GM10266 (cell line): ENCODE measurements around the gene CDK15.

Experiments
- DNase-seq: peaks from one replicate; pipeline ENCODE4 v3.0.0; 2012; ENCODE audit errors: extremely low spot score
- TF ChIP-seq, protein P1 (sequence below): IDR thresholded peaks from 2 replicates; pipeline ENCODE4 v1.5.1; 2012; ENCODE audit warnings: mild to moderate bottlenecking, low read depth; ENCODE audit not compliant: control insufficient read depth, insufficient read depth; ENCODE audit errors: missing control alignments

Gene CDK15

DNA sequence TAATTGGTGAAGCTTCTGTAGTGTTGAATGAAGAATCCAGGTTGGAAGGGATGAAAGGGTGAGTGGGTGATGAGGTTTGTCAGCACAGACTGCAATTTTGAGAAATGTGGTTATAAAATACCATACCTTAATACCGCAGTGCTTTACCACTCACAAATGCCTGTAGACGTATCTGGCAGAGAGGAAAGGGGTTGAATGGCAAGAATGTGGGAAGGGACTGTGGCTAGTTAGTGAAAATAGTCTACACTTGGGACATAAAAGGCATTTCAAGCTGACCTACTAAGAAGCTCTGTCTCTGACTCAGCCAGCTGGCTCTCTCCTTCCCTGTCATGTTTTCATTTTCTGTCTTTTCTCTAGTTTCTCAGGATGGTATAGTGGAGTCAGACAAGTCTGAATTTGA, 25.1 kb downstream of the CDK15 start:
- TF ChIP-seq, protein P1, sequence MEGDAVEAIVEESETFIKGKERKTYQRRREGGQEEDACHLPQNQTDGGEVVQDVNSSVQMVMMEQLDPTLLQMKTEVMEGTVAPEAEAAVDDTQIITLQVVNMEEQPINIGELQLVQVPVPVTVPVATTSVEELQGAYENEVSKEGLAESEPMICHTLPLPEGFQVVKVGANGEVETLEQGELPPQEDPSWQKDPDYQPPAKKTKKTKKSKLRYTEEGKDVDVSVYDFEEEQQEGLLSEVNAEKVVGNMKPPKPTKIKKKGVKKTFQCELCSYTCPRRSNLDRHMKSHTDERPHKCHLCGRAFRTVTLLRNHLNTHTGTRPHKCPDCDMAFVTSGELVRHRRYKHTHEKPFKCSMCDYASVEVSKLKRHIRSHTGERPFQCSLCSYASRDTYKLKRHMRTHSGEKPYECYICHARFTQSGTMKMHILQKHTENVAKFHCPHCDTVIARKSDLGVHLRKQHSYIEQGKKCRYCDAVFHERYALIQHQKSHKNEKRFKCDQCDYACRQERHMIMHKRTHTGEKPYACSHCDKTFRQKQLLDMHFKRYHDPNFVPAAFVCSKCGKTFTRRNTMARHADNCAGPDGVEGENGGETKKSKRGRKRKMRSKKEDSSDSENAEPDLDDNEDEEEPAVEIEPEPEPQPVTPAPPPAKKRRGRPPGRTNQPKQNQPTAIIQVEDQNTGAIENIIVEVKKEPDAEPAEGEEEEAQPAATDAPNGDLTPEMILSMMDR = no peak
- no peak for DNase-seq

DNA sequence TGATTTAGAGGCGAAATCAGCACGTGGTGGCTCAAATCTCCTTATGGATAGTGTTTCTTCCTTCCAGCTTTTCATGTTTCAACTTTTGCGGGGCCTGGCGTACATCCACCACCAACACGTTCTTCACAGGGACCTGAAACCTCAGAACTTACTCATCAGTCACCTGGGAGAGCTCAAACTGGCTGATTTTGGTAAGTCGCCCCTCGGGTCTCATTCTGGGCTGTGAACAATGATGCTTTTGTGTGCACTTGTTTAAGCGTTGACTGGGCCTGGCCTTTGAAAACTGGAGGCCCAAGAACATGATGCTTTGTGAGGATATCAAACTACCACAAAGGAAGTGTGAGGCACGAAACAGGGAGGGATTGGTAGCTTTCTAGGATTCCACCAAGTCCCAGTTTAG, 27.4 kb downstream of the CDK15 start:
- TF ChIP-seq, protein P1 = no peak
- no peak for DNase-seq

DNA sequence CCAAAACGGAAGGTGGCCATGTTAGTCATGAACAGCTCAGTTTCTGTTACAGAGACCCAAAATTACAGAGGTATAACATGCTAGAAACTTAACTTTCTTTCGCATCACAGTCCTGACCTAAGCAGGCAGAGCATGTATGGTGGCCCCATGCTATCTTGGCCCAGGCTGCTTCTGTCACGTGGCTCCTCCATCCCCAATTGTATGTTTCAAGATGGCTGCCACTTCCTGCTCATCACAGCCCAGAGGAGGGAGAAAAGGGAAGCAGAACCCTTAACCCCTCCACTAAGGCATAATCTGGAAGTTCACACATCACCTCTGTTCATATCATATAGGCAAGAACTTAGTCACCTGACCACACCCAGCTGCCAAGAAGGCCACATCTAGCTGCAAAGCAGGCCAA, 28.7 kb downstream of the CDK15 start:
- DNase-seq = no peak
- TF ChIP-seq, protein P1 = no peak

DNA sequence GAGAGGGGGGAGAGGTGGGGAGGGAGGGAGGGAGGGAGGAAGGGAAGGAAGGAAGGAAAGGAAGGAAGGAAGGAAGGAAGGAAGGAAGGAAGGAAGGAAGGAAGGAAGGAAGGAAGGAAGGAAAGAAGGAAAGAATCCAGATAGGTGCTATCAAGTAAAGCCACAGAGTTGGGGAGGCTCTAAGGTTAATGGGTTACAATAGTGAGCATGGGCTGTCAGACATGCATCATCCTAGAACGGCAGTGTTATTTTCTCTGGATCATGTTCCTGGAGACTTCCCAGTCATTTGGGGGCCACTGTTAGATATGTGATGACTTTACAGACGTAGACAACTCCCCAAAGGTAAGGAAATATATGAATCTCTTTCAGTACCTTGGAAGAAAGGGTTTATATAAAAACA, 31.1 kb downstream of the CDK15 start:
- no peak for DNase-seq
- TF ChIP-seq, protein P1 = no peak

DNA sequence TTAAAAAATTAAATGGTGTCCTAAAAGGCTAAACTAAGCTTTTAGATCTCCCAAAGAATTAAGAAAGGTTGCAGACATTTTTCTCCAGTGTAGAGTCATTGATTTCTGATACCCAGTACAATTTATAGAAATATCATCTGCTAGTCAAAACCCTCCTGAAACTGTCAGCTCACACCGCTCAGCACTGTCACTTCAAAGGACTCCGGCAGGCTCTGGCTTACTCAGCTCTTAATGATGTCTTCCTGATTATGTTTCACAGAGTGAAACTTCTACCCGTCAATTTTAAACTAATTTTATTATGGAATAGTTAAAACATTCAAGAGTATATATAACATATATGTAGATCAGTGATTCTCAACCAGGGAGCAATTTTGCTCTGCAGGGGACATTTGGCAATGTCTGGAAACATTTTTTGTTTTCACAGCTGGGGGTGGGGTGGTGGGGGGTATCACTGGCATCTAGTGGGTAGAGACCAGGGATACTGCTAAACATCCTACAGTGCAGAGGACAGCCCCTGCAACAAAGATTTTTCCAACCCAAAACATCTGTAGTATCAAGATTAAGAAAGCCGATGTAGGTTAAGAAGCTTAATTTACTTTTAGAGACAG, 31.6 kb downstream of the CDK15 start:
- TF ChIP-seq, protein P1 = no peak
- no peak for DNase-seq

DNA sequence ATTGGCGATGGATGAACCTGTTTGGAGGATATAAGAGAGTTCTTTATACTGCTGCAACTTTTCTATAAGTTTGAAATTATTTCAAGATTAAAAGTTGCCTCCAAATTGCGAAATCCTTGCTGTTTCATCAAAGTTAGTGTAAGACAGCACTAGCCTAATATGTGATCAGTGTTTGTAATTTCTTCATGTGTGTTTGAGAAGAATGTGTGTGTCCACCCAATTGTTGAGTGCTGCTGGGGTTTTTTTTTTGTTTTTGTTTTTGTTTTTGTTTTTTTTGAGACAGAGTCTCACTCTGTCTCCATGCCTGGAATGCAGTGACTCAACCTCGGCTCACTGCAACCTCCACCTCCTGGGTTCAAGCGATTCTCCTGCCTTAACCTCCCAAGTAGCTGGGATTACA, 33.4 kb downstream of the CDK15 start:
- no peak for DNase-seq
- TF ChIP-seq, protein P1 = no peak

DNA sequence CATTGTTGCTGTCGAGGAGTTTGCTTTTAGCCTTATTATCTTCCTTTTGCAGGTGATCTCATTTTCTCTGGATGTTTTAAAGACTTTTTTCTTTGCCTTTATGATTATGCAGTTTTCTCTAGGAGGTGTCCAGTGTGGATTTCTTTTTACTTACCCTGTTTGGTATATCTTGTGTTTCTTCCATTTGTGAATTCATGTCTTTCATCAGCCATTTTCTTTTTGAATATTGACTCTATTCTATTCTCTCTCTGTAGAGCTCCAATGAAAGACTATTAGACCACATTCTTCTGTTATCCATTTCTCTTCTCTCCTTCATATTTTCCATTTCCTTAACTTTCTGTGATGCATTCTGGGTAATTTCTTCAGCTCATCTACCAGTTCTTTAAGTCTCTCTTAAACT, 34.4 kb downstream of the CDK15 start:
- no peak for DNase-seq
- TF ChIP-seq, protein P1 = no peak
